ENCODE data around the gene ABL1. TPM values are rescaled to one million over a fixed set of nuclear protein-coding genes. Genes with fewer than 3 reads are reported as not detected.

The ABL1 gene
- total RNA-seq, 2 experiments from 2014 or later, result 31.7 to 34.1 TPM

GRCh38 chr9:130890124-130890523 is 55.1 kb downstream of the ABL1 start:
- H3K36me3 Mint-ChIP-seq (ENCODE audit: low read depth), result peaks cover 2% of the 10 kb centered on the region
- ChIA-PET CTCF (interaction anchor here (1.0 kb wide), 1 partner anchor 20 kb away, joined by 4 read pairs; no protein-coding TSS in a partner anchor), POLR2A (no interaction called here)
- H3K9me3 Mint-ChIP-seq (ENCODE audit: insufficient read depth), result no peaks in the 10 kb centered on the region
- no peak for DNase-seq
- no peaks in the 10 kb centered on the region for H3K4me1 Mint-ChIP-seq (ENCODE audit: low read depth)
- H3K27ac Mint-ChIP-seq, result no peak overlapping the region
- ATAC-seq, result no peak
- no peaks in the 10 kb centered on the region for H3K27me3 Mint-ChIP-seq (ENCODE audit: low read depth)
- no peak overlapping the region for H3K4me3 Mint-ChIP-seq

GRCh38 chr9:130890870-130891687 is 56.0 kb downstream of the ABL1 start:
- CTCF ChIA-PET, result interaction anchor here (1.0 kb wide), 1 partner anchor 21 kb away, joined by 4 read pairs; no protein-coding TSS in a partner anchor
- Mint-ChIP-seq H3K4me1 (ENCODE audit: low read depth) (no peaks in the 10 kb centered on the region), H3K27ac (no peak overlapping the region), H3K9me3 (ENCODE audit: insufficient read depth) (no peaks in the 10 kb centered on the region), H3K27me3 (ENCODE audit: low read depth) (no peaks in the 10 kb centered on the region), H3K36me3 (ENCODE audit: low read depth) (no peaks in the 10 kb centered on the region), H3K4me3 (no peak overlapping the region)
- no peak for DNase-seq
- ATAC-seq, result no peak
- POLR2A ChIA-PET, result no interaction called here

DNA sequence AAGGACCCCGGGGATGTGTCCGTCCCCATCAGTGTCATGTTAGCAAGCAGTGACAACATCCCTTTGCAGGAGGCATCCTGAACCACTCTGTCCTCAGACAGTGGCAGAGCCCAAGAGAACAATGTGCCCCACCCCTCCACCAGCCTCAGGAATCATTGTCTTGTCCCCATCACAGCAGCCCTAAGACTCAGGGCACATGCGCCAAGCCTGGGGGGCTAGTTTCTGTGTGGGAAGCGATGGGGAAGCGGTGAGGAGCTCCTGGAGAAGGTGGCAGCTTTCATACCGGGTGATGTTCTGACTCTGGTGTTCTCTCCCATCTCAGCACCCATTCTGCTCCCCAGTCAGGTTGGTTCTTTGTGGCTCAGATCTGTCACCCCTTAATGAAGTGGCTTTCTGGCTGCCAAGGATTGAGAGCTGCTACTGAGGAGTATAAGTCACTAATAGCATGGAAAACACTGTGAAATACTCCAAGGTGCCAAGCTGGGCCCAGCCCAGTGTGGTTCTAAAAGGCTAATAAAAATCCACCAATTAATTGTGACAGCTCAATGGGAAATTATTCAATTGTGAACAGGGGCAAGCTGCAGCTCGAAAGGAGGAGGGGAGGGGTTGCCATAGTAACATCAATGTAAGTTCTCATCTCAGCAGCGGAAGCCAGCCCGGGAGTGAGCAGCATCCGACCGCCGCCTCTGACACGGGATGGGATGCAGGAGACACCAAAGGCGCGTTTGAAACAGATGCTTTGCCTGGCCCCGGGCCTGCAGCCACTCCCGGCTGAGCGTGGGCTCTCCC is 56.8 kb downstream of the ABL1 start:
- no peaks in the 10 kb centered on the region for H3K4me1 Mint-ChIP-seq (ENCODE audit: low read depth)
- DNase-seq, result no peak
- H3K9me3 Mint-ChIP-seq (ENCODE audit: insufficient read depth), result no peaks in the 10 kb centered on the region
- POLR2A ChIA-PET, result no interaction called here
- no peaks in the 10 kb centered on the region for H3K27me3 Mint-ChIP-seq (ENCODE audit: low read depth)
- CTCF ChIA-PET, result no interaction called here
- H3K27ac Mint-ChIP-seq, result no peak overlapping the region
- no peak overlapping the region for H3K4me3 Mint-ChIP-seq
- no peak for ATAC-seq
- no peaks in the 10 kb centered on the region for H3K36me3 Mint-ChIP-seq (ENCODE audit: low read depth)

DNA sequence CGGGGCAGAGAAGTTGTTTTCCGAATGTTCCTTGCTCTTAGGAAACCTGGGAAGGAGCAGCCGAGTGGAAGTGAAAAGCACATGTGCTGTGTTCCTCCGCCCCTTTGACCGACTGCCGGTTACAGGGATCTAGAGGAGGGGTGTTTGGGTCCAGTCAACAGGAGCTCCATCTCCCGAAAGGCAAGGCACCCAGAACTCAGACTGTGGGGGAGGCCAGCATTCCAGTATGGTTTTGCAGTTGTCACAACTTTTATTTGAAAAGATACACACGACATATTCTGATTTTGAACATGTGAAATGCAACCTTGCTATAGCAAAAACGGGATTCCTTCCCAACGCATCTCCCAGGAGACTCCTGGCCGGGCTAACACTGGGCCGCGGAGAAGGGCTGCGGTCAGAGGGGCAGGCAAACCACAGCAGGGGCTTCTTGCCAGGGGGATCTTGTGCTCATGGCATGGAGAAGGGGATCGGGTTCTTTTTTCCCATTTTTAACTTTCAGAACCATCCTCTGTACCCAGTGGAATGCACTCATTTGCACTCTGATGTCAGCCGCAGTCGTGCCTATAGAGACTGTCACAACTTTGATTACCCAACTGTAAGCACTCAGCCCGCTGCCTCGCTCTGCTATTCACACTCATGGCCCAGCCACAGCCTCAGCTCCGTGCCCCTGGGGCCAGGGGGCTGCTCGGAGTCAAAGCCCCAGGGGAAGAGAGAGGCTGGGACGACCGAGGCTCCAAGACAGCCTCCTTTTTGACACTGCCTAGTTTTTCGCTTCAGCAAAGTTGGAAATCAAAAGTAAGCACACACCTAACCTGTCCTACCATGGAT is 57.6 kb downstream of the ABL1 start:
- ChIA-PET POLR2A (no interaction called here), CTCF (no interaction called here)
- Mint-ChIP-seq H3K27me3 (ENCODE audit: low read depth) (no peaks in the 10 kb centered on the region), H3K4me1 (ENCODE audit: low read depth) (no peaks in the 10 kb centered on the region), H3K9me3 (ENCODE audit: insufficient read depth) (no peaks in the 10 kb centered on the region), H3K4me3 (no peak overlapping the region), H3K27ac (no peak overlapping the region), H3K36me3 (ENCODE audit: low read depth) (no peaks in the 10 kb centered on the region)
- no peak for DNase-seq
- ATAC-seq, result no peak

GRCh38 chr9:130893341-130894101 is 58.5 kb downstream of the ABL1 start:
- Mint-ChIP-seq H3K4me1 (ENCODE audit: low read depth) (no peaks in the 10 kb centered on the region), H3K9me3 (ENCODE audit: insufficient read depth) (no peaks in the 10 kb centered on the region), H3K27ac (no peak overlapping the region), H3K36me3 (ENCODE audit: low read depth) (no peaks in the 10 kb centered on the region), H3K27me3 (ENCODE audit: low read depth) (no peaks in the 10 kb centered on the region), H3K4me3 (no peak overlapping the region)
- POLR2A ChIA-PET, result no interaction called here
- DNase-seq, result no peak
- ATAC-seq, result no peak
- CTCF ChIA-PET, result no interaction called here

DNA sequence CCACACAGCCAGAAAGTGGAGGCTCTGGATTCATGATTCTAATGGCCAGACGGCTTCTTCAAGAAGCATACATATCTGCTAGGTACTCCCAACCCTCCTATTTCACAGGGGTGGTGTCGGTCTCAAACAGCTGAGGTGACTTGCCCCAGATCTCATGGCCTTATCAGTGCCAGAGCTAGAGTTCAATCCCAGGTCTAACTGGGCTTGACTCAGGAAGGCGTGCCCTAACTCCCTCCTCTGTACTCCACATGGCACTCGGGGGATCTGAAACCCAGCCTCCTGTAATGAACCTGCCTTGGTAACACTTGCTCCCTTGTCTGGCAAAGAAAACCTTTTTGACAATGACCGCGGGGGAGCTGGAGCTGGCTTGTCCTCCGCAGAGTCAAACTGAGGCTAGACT is 59.5 kb downstream of the ABL1 start:
- Mint-ChIP-seq H3K36me3 (ENCODE audit: low read depth) (no peaks in the 10 kb centered on the region), H3K27me3 (ENCODE audit: low read depth) (no peaks in the 10 kb centered on the region), H3K4me1 (ENCODE audit: low read depth) (no peaks in the 10 kb centered on the region), H3K27ac (no peak overlapping the region), H3K9me3 (ENCODE audit: insufficient read depth) (no peaks in the 10 kb centered on the region), H3K4me3 (no peak overlapping the region)
- ATAC-seq (no peak), DNase-seq (no peak)
- ChIA-PET CTCF (no interaction called here), POLR2A (no interaction called here)

- ChIA-PET CTCF (no interaction called here), POLR2A (no interaction called here)
- ATAC-seq (no peak), DNase-seq (no peak)
- H3K4me1 Mint-ChIP-seq (ENCODE audit: low read depth), result no peaks in the 10 kb centered on the region
- H3K4me3 Mint-ChIP-seq, result no peak overlapping the region
- no peak overlapping the region for H3K27ac Mint-ChIP-seq
- H3K36me3 Mint-ChIP-seq (ENCODE audit: low read depth), result no peaks in the 10 kb centered on the region
- no peaks in the 10 kb centered on the region for H3K9me3 Mint-ChIP-seq (ENCODE audit: insufficient read depth)
- H3K27me3 Mint-ChIP-seq (ENCODE audit: low read depth), result no peaks in the 10 kb centered on the region
Observed at GRCh38 chr9:130895038-130895437, 60.0 kb downstream of the ABL1 start.

DNA sequence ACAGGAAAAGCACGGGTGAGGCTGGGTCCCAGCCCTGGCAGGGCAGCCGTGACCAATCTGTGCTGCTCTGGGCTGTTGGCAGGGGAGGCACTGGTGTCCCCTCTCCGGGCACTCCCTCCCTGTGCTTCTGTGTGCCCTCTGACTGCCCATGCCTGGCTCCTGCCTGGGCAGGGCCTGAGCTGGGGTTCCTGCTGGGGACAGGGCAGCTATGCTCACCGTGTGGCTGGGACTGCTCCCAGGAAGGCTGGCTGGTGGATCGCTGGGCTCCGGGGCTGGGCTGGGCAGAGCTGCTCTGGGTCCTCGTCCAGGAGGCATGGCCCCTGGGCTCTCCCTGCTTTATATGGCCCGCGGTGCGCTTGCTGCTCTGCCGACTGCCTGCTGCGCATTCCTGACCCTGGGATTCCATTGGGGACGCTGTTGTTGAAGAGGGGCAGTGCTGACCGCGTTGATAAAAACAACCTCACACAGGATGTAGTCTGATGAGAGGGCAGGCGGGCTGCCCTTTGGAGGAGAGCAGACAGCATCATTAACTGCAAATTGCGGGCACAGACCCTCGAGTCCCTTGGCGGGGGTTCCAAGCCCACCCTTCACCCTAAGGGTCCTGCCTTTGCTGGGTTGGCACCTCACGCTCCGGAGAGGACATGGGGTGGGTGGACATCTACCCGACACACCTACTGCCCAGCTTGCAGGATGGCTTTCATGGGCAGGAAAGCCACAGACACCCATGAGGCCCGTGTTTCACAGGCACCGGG is 60.6 kb downstream of the ABL1 start:
- POLR2A ChIA-PET, result no interaction called here
- no peaks in the 10 kb centered on the region for H3K36me3 Mint-ChIP-seq (ENCODE audit: low read depth)
- no peaks in the 10 kb centered on the region for H3K9me3 Mint-ChIP-seq (ENCODE audit: insufficient read depth)
- no peak for DNase-seq
- H3K4me1 Mint-ChIP-seq (ENCODE audit: low read depth), result no peaks in the 10 kb centered on the region
- no peak overlapping the region for H3K27ac Mint-ChIP-seq
- CTCF ChIA-PET, result no interaction called here
- H3K4me3 Mint-ChIP-seq, result no peak overlapping the region
- ATAC-seq, result no peak
- no peaks in the 10 kb centered on the region for H3K27me3 Mint-ChIP-seq (ENCODE audit: low read depth)

GRCh38 chr9:130896233-130897014 is 61.4 kb downstream of the ABL1 start, which contains the start of gene QRFP:
QRFP (minus strand) TSS chr9:130896812; CDS start chr9:130893838, 2,974 bp downstream.
- no peak for ATAC-seq
- CTCF ChIA-PET, result no interaction called here
- Mint-ChIP-seq H3K4me1 (ENCODE audit: low read depth) (no peaks in the 10 kb centered on the region), H3K27me3 (ENCODE audit: low read depth) (peaks cover 2% of the 10 kb centered on the region), H3K27ac (no peak within 1 kb of the TSS), H3K36me3 (ENCODE audit: low read depth) (no peaks in the 10 kb centered on the region), H3K9me3 (ENCODE audit: insufficient read depth) (no peaks in the 10 kb centered on the region), H3K4me3 (no peak within 1 kb of the TSS)
- POLR2A ChIA-PET, result no interaction called here
- no peak for DNase-seq

DNA sequence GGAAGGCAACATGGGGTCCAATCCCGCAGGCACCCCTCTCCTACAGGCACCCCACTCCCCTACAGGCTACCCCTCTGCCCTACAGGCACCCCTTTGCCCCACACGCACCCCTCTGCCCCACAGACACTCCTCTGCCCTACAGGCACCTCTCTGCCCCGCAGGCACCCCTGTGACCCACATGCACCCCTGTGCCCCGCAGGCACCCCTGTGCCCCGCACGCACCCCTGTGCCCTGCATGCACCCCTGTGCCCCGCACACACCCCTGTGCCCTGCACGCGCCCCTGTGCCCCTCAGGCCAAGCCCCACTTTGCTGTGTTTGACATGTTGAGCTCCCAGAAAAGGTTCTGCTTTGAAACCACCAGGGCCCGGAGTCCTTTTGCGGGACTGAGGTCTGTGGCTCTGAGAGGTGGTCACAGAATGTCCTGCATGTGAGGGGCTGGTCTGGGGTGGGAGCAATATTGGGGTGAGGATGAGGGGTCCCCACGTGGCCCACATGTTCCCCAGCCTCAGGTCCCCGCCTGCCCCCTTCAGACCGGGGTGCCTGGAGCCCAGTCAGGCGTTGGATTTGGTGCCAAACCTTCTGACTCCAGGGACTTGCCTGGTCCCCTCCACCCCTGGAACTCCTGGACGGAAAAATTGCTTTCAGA is 62.2 kb downstream of the ABL1 start:
- no peak overlapping the region for H3K27ac Mint-ChIP-seq

More for the DNA sequence above, 62.2 kb downstream of the ABL1 start:
- ChIA-PET POLR2A (no interaction called here), CTCF (no interaction called here)
- Mint-ChIP-seq H3K9me3 (ENCODE audit: insufficient read depth) (no peaks in the 10 kb centered on the region), H3K27me3 (ENCODE audit: low read depth) (peaks cover 2% of the 10 kb centered on the region), H3K4me1 (ENCODE audit: low read depth) (no peaks in the 10 kb centered on the region), H3K36me3 (ENCODE audit: low read depth) (no peaks in the 10 kb centered on the region), H3K4me3 (no peak overlapping the region)
- no peak for ATAC-seq
- DNase-seq, result no peak

All from activated CD8-positive, alpha-beta T cell treated with anti-CD3 and anti-CD28 coated beads, Interleukin-2, amount 10 ng/mL, durations not matched to agents 7 days and 5 days (primary cell).